Measurements from ENCODE around the gene RP2.

RP2 gene

GRCh38 chrX:46841346-46841745, 4.5 kb downstream of the RP2 start:
- DNase-seq (ENCODE audit: low read depth in 3 of 3): no peak

- DNase-seq (ENCODE audit: low read depth in 3 of 3): no peak
These were observed 8.1 kb downstream of the RP2 start for GRCh38 chrX:46844913-46845312.

GRCh38 chrX:46849933-46850332, 13.1 kb downstream of the RP2 start:
- DNase-seq (ENCODE audit: low read depth in 3 of 3): no peak

GRCh38 chrX:46850771-46851170, 13.9 kb downstream of the RP2 start:
- no peak for DNase-seq (ENCODE audit: low read depth in 3 of 3)

GRCh38 chrX:46856483-46856882, 19.6 kb downstream of the RP2 start:
- DNase-seq (ENCODE audit: low read depth in 3 of 3): no peak

GRCh38 chrX:46860557-46860956, 23.7 kb downstream of the RP2 start:
- DNase-seq (ENCODE audit: low read depth in 3 of 3): no peak

- DNase-seq (ENCODE audit: low read depth in 3 of 3): no peak
These were observed 26.2 kb downstream of the RP2 start for GRCh38 chrX:46863072-46863471.

GRCh38 chrX:46864606-46865005, 27.8 kb downstream of the RP2 start:
- DNase-seq (ENCODE audit: low read depth in 3 of 3): no peak

- DNase-seq (ENCODE audit: low read depth in 3 of 3): no peak
These were observed 28.4 kb downstream of the RP2 start for GRCh38 chrX:46865281-46865680.

- DNase-seq (ENCODE audit: low read depth in 3 of 3): no peak
These were observed 29.9 kb downstream of the RP2 start for GRCh38 chrX:46866726-46867125.

GRCh38 chrX:46873746-46874145, 36.9 kb downstream of the RP2 start:
- DNase-seq (ENCODE audit: low read depth in 3 of 3): no peak

GRCh38 chrX:46876901-46877300, 40.1 kb downstream of the RP2 start:
- no peak for DNase-seq (ENCODE audit: low read depth in 3 of 3)

GRCh38 chrX:46882266-46882665, 45.4 kb downstream of the RP2 start:
- no peak for DNase-seq (ENCODE audit: low read depth in 3 of 3)

GRCh38 chrX:46884799-46885198, 48.0 kb downstream of the RP2 start:
- DNase-seq (ENCODE audit: low read depth in 3 of 3): no peak

GRCh38 chrX:46898207-46898606, 61.4 kb downstream of the RP2 start:
- DNase-seq (ENCODE audit: low read depth in 3 of 3): no peak

- DNase-seq (ENCODE audit: low read depth in 3 of 3): peak in 1 of 3 donors; percentile 41
These were observed 66.8 kb downstream of the RP2 start for GRCh38 chrX:46903458-46904242.

- DNase-seq (ENCODE audit: low read depth in 3 of 3): no peak
These were observed 67.8 kb downstream of the RP2 start for GRCh38 chrX:46904626-46905025.

GRCh38 chrX:46910415-46910814, 73.6 kb downstream of the RP2 start:
- no peak for DNase-seq (ENCODE audit: low read depth in 3 of 3)

GRCh38 chrX:46912098-46912602, 75.3 kb downstream of the RP2 start, which contains the start of gene JADE3:
TSS of gene JADE3 (plus strand) at chrX:46912421. CDS start at chrX:46984895, 72,474 bp downstream.
- DNase-seq (ENCODE audit: low read depth in 3 of 3): peak in 1 of 3 donors; percentile 8

GRCh38 chrX:46912603-46913491, 76.0 kb downstream of the RP2 start:
- DNase-seq (ENCODE audit: low read depth in 3 of 3): peak in 1 of 3 donors; percentile 16

- no peak for DNase-seq (ENCODE audit: low read depth in 3 of 3)
These were observed 76.8 kb downstream of the RP2 start for GRCh38 chrX:46913667-46914066.

- DNase-seq (ENCODE audit: low read depth in 3 of 3): no peak
These were observed 79.4 kb downstream of the RP2 start for GRCh38 chrX:46916273-46916672.

- DNase-seq (ENCODE audit: low read depth in 3 of 3): no peak
These were observed 80.8 kb downstream of the RP2 start for GRCh38 chrX:46917622-46918021.
